Eye (tissue), 1 donor: Measurements from ENCODE around the gene ZNF629.

Experiments used
- DNase-seq: peaks from one replicate; pipeline ENCODE4 v3.0.0-alpha.2; 2015

ZNF629 gene

DNA sequence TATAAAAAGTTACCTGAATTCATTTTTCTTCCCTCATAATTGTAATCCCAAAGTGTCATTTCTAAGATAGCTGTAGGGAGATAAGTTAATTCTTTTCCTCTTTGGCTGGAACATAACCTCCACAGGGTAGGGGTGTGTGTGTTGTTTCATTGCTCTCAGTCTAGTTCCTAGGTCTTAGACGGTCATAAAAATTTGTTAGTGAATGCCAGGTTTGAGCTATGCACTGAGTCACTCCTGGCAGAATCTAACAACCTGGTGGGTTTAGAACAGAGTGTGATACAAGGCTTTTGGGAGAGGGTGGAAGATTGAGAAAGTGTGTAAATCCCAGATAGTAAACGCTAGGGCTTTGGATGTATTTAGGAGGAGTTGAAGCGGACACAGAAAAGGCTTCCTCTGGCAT is 39.7 kb downstream of the ZNF629 start:
- DNase-seq = peak; percentile 2

- no peak for DNase-seq
Observed at GRCh38 chr16:30746638-30747175, 40.3 kb downstream of the ZNF629 start.

DNA sequence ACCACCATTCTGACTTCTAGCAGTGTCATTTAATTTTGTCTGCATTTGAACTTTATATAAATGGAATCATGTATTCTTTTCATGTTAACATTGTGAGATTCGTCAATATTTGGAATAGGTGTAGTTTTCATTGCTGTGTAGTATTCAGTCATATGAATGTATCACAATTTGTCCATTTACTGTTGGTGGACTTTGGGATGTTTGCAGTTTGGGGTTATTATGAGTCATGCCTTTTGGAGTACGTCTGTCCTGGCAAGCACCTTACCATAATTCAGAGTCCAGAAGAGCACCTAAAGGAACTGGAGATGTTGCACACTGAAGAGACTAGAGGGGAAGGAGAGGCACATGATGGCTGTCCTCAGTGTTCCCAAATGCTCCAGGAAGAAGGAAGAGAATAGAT is 41.9 kb downstream of the ZNF629 start:
- no peak for DNase-seq

GRCh38 chr16:30744183-30744582 is 42.8 kb downstream of the ZNF629 start:
- DNase-seq = no peak

DNA sequence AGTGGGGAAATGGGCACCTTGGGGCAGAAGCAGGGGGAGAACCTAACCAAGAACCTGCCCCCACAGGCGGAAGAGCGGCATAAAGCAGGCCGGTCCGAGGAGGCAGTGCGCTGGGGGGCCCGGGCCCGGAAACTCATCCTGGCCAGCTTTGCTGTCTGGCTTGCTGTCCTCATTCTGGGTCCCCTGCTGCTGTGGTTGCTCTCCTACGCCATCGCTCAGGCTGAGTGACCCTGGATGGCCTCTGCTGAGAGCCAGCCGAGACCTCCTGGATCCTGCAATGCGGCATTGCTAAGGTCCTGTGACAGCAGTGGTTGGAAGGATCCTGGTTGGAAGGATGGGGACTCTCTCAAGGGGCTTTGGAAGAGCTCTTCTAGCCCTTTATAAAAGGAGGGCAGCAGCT is 43.3 kb downstream of the ZNF629 start:
- no peak for DNase-seq

GRCh38 chr16:30741461-30741914 is 45.5 kb downstream of the ZNF629 start:
- peak; percentile 16 for DNase-seq

DNA sequence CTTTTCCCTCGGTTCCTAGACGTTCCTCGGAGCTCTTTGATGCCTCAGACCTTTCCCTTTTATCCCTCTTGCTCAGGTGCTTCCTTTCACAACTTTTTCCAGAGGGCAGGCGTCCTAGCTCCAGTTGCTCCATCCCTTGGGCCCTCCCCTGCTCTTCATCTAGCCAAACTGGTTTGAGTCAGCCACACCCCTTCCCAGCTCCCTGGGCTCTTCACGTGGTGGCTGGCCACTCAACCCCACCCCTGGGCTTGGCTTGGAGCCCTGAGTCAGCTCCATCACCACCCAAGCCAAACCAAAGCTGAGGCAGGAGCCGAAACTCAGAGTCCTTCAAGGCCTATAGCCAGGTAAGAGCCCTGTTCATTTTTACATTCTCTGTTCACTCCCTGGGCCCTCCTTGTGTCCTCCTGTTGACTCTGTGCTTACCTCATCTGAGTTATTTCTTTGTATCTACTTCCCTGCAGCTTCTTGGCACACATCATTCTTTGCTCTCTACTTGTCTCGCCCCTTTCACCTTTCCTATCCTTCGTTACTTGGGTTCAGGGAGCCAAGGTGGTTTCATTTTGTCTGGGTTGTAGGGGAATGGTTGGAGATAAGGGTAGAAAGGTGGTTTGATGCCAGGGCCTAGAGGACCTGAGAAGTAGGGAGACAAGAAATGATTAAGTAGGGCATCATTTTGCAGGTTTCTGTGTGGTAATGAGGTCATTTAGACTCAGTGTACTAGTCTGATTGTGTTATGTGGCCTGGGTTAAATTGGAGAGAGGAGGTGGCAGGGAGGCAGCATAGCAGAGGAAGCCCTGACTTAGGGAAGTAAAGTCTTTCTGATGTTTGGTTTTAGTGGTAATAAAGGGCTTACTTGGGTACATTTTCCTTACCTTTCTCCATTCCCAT is 46.4 kb downstream of the ZNF629 start:
- peak; percentile 25 for DNase-seq

DNA sequence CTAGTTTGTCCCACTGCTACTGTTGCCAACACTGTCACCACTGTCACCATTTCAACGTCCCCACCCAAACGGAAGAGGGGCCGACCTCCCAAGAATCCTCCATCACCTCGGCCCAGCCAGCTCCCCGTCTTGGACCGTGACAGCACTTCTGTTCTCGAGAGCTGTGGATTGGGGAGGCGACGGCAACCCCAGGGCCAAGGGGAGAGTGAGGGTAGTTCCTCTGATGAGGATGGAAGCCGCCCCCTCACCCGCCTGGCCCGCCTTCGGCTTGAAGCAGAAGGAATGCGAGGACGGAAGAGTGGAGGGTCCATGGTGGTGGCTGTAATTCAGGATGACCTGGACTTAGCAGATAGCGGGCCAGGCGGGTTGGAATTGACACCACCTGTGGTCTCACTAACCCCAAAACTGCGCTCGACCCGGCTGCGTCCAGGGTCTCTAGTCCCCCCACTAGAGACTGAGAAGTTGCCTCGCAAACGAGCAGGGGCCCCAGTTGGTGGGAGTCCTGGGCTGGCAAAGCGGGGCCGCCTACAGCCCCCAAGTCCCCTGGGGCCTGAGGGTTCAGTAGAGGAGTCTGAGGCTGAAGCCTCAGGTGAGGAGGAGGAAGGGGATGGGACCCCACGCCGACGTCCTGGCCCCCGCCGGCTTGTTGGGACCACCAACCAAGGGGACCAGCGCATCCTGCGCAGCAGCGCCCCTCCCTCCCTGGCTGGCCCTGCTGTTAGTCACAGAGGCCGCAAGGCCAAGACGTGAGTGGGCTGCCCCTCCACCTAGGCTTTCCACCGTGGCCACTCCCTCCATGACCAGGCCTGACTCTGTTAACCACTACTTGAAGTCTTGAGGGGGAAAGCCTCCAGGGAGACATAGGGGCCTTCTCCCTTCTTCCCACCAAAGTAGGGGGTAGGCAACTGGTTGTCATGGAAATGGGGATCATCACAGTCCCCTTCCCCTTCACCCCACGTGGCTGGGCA is 47.7 kb downstream of the ZNF629 start:
- DNase-seq = no peak

GRCh38 chr16:30737794-30738648 is 49.0 kb downstream of the ZNF629 start:
- no peak for DNase-seq

DNA sequence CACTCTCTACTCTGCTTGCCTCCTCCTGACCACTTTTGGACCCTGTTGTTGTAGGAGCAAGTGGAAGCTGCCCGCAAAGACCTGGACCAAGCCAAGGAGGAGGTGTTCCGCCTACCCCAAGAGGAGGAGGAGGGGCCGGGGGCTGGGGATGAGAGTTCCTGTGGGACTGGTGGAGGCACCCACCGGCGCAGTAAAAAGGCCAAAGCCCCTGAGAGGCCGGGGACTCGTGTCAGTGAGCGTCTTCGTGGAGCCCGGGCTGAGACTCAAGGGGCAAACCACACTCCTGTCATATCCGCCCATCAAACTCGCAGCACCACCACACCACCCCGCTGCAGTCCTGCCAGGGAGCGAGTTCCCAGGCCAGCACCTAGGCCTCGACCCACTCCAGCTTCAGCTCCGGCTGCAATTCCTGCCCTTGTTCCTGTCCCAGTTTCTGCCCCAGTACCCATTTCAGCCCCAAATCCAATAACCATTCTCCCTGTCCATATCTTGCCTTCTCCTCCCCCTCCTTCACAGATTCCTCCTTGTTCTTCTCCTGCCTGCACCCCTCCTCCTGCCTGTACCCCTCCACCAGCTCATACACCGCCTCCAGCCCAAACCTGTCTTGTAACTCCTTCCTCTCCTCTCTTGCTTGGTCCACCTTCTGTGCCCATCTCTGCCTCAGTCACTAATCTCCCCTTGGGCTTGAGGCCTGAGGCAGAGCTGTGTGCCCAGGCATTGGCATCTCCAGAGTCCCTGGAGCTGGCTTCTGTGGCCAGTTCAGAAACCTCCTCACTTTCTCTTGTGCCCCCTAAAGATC is 49.8 kb downstream of the ZNF629 start:
- DNase-seq = no peak

- DNase-seq = no peak
Observed at GRCh38 chr16:30731411-30731810, 55.6 kb downstream of the ZNF629 start.

DNA sequence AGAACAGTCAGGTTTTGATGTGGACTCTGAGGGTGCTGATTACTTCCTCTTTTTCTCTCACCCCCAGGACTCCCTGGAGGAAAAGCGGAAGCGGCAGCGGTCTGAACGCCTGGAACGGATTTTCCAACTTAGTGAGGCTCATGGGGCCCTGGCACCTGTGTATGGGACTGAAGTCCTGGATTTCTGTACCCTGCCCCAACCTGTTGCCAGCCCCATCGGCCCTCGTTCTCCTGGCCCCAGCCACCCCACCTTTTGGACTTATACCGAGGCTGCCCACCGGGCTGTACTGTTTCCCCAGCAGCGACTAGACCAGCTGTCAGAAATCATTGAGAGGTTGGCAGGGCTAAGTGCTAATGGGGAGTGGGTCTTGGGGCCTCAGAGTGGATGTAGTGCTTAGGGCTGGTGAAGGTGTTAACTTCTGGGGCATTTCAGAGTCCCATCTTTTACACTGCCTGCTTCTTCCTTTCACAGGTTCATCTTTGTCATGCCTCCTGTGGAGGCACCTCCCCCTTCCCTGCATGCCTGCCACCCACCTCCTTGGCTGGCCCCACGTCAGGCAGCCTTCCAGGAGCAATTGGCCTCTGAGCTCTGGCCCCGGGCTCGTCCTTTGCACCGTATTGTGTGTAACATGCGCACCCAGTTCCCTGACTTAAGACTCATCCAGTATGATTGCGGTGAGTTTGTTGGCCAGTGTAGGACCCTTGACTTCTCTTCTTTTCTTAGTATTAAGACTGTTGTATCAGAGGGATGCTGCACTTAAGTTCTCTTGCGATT is 57.9 kb downstream of the ZNF629 start:
- no peak for DNase-seq
